B cell (primary cell): ENCODE measurements around the gene CERS6. TPM values are rescaled to one million over a fixed set of nuclear protein-coding genes. Genes with fewer than 3 reads are reported as not detected.

Source experiments
- ATAC-seq: fragments of 200-7000 bp; cut with Tn5 transposase; one replicate; pipeline ENCODE4 v1.10.0; 2021; ENCODE audit warnings: low read depth, mild to moderate bottlenecking, moderate number of reproducible peaks, moderate library complexity
- CTCF ChIA-PET: fragments of 350-600 bp; sonication (Branson Sonifier 250); formaldehyde crosslinking; loops from one replicate; lab custom pipeline; 2021; ENCODE audit warnings: antibody characterized with exemption, inconsistent platforms; lab: Charles Lee
- POLR2A ChIA-PET: fragments of 350-600 bp; sonication (Branson Sonifier 250); formaldehyde crosslinking; loops from one replicate; lab custom pipeline; 2021; ENCODE audit warnings: antibody characterized with exemption; lab: Charles Lee
- DNase-seq: peaks from one replicate; pipeline ENCODE4 v3.0.0; 2013
- H2AFZ ChIP-seq: 2 replicates; pipeline ENCODE4 v1.6.1; 2012; ENCODE audit warnings: mild to moderate bottlenecking, low read depth, low read length; ENCODE audit not compliant: insufficient read depth, poor library complexity, severe bottlenecking
- H3K27ac ChIP-seq, 2 donors: 1 replicate in 1 of 2; 2 replicates in 1 of 2; pipeline ENCODE4 v1.5.1; 2012 to 2013; ENCODE audit warnings: low read length in 2 of 2, mild to moderate bottlenecking in 2 of 2, moderate library complexity in 1 of 2
- H3K27me3 ChIP-seq, 4 experiments: fragments of 200-600 bp in 1 of 4; sonication (generic) in 1 of 4; replicated peaks in 1 of 4; 1 replicate in 2 of 4; 2 replicates in 2 of 4; pipeline versions ENCODE4 v1.6.1 to v1.7.0; 2013 to 2016; ENCODE audit warnings: low read length in 3 of 4, mild to moderate bottlenecking in 2 of 4, mixed read lengths in 1 of 4, moderate library complexity in 1 of 4; ENCODE audit not compliant: insufficient read depth in 4 of 4, control insufficient read depth in 3 of 4; ENCODE audit errors: control extremely low read depth in 1 of 4
- H3K36me3 ChIP-seq, 2 experiments: replicated peaks in 1 of 2; 1 replicate in 1 of 2; 2 replicates in 1 of 2; pipeline versions ENCODE4 v1.6.1 to v1.7.1; 2013; ENCODE audit warnings: low read length in 1 of 2; ENCODE audit not compliant: insufficient read depth in 2 of 2, control insufficient read depth in 1 of 2; ENCODE audit errors: control extremely low read depth in 1 of 2, extremely low read depth in 1 of 2
- H3K4me1 ChIP-seq, 2 donors: fragments of 200-600 bp in 1 of 2; sonication (generic) in 1 of 2; 1 replicate in 1 of 2; 2 replicates in 1 of 2; pipeline versions ENCODE4 v1.5.1 to v1.6.1; 2013 to 2017; ENCODE audit warnings: low read length in 2 of 2; ENCODE audit not compliant: control insufficient read depth in 2 of 2, insufficient read depth in 2 of 2
- H3K4me2 ChIP-seq: replicated peaks from 2 replicates; pipeline ENCODE3; 2012; ENCODE audit warnings: mild to moderate bottlenecking, low read depth, low read length; ENCODE audit not compliant: poor library complexity, severe bottlenecking
- H3K4me3 ChIP-seq, 5 experiments: fragments of 200-600 bp in 1 of 5; sonication (generic) in 1 of 5; 1 replicate in 3 of 5; 2 replicates in 2 of 5; pipeline versions ENCODE4 v1.5.1 to v1.7.0; 2011 to 2016; ENCODE audit warnings: low read length in 4 of 5, mild to moderate bottlenecking in 4 of 5, low read depth in 2 of 5, control low read depth in 1 of 5, moderate library complexity in 1 of 5; ENCODE audit not compliant: insufficient read depth in 1 of 5; ENCODE audit errors: control extremely low read depth in 1 of 5, extremely low read depth in 1 of 5
- H3K79me2 ChIP-seq: fragments of 200-600 bp; sonication (generic); one replicate; pipeline ENCODE4 v1.6.0; 2016; ENCODE audit warnings: low read length; ENCODE audit not compliant: control insufficient read depth, insufficient read depth
- H3K9ac ChIP-seq: fragments of 200-600 bp; sonication (generic); 2 replicates; pipeline ENCODE4 v1.6.1; 2017; ENCODE audit warnings: mild to moderate bottlenecking, low read length, moderate library complexity
- H3K9me3 ChIP-seq, 3 donors: one replicate each; pipeline versions ENCODE4 v1.6.1 to v1.7.1; 2013; ENCODE audit warnings: low read length in 2 of 3; ENCODE audit not compliant: control insufficient read depth in 2 of 3, insufficient read depth in 1 of 3; ENCODE audit errors: control extremely low read depth in 1 of 3
- H4K20me1 ChIP-seq: 2 replicates; pipeline ENCODE4 v1.6.0; 2012; ENCODE audit warnings: mild to moderate bottlenecking, low read length; ENCODE audit not compliant: insufficient read depth, control insufficient read depth, poor library complexity, severe bottlenecking
- H3K27ac Mint-ChIP-seq: one replicate; pipeline ENCODE4 v1.8.0; 2021; ENCODE audit warnings: mixed read lengths
- H3K27me3 Mint-ChIP-seq: one replicate; pipeline ENCODE4 v1.8.0; 2021; ENCODE audit warnings: mixed read lengths
- H3K4me1 Mint-ChIP-seq: one replicate; pipeline ENCODE4 v1.8.0; 2021; ENCODE audit warnings: mixed read lengths
- H3K4me3 Mint-ChIP-seq: one replicate; pipeline ENCODE4 v1.8.0; 2021; ENCODE audit warnings: mixed read lengths
- H3K9me3 Mint-ChIP-seq: one replicate; pipeline ENCODE4 v1.8.0; 2022; ENCODE audit warnings: mixed read lengths; ENCODE audit not compliant: insufficient read depth
- EZH2 ChIP-seq: IDR thresholded peaks from 2 replicates; pipeline ENCODE4 v1.6.1; 2012; ENCODE audit warnings: borderline replicate concordance, low read depth, mild to moderate bottlenecking, moderate library complexity, low read length; ENCODE audit not compliant: insufficient read depth, poor library complexity, severe bottlenecking
- WGBS: methylation state at CpG from one replicate; pipeline ENCODE4 v1.1.5; 2013; ENCODE audit warnings: missing lambda C conversion rate; ENCODE audit not compliant: insufficient coverage; 5-methylcytosine and 5-hydroxymethylcytosine counted together
- intact Hi-C: fragments of 100-400 bp; cut with micrococcal nuclease; formaldehyde crosslinking; loops from one replicate; pipeline ENCODE4 v1.10.0; 2022
- polyA plus RNA-seq: library from polyadenylated mRNA; depleted of rRNA; stranded (reverse); fragments of >200 nt; gene quantifications from 2 replicates; pipeline ENCODE4 v1.2.3, GENCODE V29; 2012
- total RNA-seq, 2 donors: library from RNA; stranded (reverse); fragments of 120-200 nt in 1 of 2; gene quantifications; 1 replicate in 1 of 2; 2 replicates in 1 of 2; pipeline versions ENCODE4 v1.2.3 to v1.2.4, GENCODE V29; 2013 to 2022
- TF ChIP-seq, protein P1 (sequence below): fragments of 200-600 bp; IDR thresholded peaks from one replicate; pipeline ENCODE4 v1.8.0; 2022; ENCODE audit warnings: antibody characterized with exemption, mild to moderate bottlenecking

Gene CERS6
- total and polyA plus RNA-seq, 2 donors (not counting 1 experiment from before 2014, with no cell fraction given), result 2.2 to 5.5 TPM

DNA sequence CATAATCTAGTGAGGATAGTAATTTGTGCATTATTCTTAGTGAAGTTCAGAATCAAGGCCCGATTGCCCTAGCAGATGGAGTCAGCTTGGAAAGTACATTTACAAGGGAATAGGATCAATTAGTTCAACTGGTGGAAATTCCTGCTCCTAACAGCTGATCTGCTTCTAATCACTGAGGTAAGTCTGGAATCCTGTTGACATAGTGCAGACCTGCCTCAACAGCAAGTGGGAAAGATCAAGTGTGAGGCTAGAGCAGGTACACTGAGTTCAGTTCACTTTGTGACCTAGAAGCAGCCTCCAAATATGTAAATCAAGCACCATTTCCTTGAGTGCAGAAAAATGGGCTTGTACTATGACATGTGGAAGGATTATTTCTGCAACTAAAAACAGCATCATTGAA, 235.1 kb downstream of the CERS6 start:
- ATAC-seq (no peak), DNase-seq (no peak)
- 100% methylated on average over 1 of the region's 1 CpG for WGBS
- TF ChIP-seq, protein P1, sequence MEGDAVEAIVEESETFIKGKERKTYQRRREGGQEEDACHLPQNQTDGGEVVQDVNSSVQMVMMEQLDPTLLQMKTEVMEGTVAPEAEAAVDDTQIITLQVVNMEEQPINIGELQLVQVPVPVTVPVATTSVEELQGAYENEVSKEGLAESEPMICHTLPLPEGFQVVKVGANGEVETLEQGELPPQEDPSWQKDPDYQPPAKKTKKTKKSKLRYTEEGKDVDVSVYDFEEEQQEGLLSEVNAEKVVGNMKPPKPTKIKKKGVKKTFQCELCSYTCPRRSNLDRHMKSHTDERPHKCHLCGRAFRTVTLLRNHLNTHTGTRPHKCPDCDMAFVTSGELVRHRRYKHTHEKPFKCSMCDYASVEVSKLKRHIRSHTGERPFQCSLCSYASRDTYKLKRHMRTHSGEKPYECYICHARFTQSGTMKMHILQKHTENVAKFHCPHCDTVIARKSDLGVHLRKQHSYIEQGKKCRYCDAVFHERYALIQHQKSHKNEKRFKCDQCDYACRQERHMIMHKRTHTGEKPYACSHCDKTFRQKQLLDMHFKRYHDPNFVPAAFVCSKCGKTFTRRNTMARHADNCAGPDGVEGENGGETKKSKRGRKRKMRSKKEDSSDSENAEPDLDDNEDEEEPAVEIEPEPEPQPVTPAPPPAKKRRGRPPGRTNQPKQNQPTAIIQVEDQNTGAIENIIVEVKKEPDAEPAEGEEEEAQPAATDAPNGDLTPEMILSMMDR, result no peak
- TF ChIP-seq EZH2, result no peak
- no peaks in the 10 kb centered on the region for H3K27me3 ChIP-seq
- no peak overlapping the region for H2AFZ ChIP-seq
- H3K9me3 ChIP-seq, result no peaks in the 10 kb centered on the region
- POLR2A ChIA-PET, result interaction anchor here (0.5 kb wide), 1 partner anchor 532 kb away, joined by 4 read pairs; no protein-coding TSS in a partner anchor
- H4K20me1 ChIP-seq, result no peaks in the 10 kb centered on the region
- Mint-ChIP-seq H3K27me3 (no peaks in the 10 kb centered on the region), H3K4me3 (no peak overlapping the region), H3K9me3 (no peaks in the 10 kb centered on the region), H3K27ac (no peak overlapping the region), H3K4me1 (no peaks in the 10 kb centered on the region)
- no peak overlapping the region for H3K4me2 ChIP-seq
- H3K79me2 ChIP-seq, result no peaks in the 10 kb centered on the region
- no peak overlapping the region for H3K9ac ChIP-seq
- no peak overlapping the region for H3K27ac ChIP-seq
- CTCF ChIA-PET, result interaction anchor here (0.7 to 4.3 kb wide), 2 partner anchors 343 to 347 kb away, joined by 3 to 22 read pairs; no protein-coding TSS in a partner anchor
- peaks cover 5 to 11% of the 10 kb centered on the region in 2 experiments for H3K36me3 ChIP-seq
- H3K4me3 ChIP-seq, result no peak overlapping the region
- intact Hi-C loops, result no loop called here
- no peaks in the 10 kb centered on the region for H3K4me1 ChIP-seq

DNA sequence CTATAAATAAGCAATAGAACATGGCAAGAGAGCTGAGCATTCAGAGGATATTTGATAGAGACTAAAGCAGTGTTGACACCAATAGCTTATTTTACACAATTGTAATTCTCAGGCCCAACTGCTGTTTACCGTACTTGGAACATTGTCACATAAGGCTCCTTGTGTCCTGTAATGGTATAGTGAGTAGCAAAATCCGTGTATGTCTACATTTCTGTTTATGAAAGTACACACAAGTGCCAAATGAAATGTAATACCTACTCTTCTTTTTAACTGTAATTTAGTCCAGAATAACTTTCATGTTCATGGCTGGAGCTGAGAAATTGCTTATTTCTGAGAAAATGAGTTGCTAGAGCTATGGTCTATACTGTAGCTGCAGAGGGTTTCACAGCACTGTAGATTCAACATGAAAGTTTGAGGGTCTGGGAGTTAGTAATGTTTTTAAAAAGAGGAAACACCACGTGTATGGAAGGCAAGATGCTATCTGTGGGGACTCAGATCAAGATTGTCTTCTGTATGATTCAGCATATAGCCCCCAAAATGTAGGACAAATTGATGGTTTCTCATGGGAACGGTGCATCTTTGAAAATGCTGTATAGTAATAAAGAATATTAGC, 236.2 kb downstream of the CERS6 start:
- no peak for DNase-seq
- WGBS, result no CpG with 5 or more reads among the region's 4 CpGs
- ChIA-PET CTCF (interaction anchor here (0.8 to 4.3 kb wide), 2 partner anchors 17 to 344 kb away, joined by 3 to 22 read pairs; no protein-coding TSS in a partner anchor), POLR2A (no interaction called here)
- Histone ChIP-seq H3K9me3 (no peaks in the 10 kb centered on the region), H3K79me2 (no peaks in the 10 kb centered on the region), H3K27me3 (no peaks in the 10 kb centered on the region), H4K20me1 (no peaks in the 10 kb centered on the region), H3K4me2 (no peak overlapping the region), H3K36me3 (peaks cover 5 to 11% of the 10 kb centered on the region in 2 experiments), H2AFZ (no peak overlapping the region), H3K4me3 (no peak overlapping the region), H3K4me1 (no peaks in the 10 kb centered on the region), H3K9ac (no peak overlapping the region), H3K27ac (no peak overlapping the region)
- Mint-ChIP-seq H3K4me3 (no peak overlapping the region), H3K9me3 (no peaks in the 10 kb centered on the region), H3K27me3 (no peaks in the 10 kb centered on the region), H3K27ac (no peak overlapping the region), H3K4me1 (no peaks in the 10 kb centered on the region)
- TF ChIP-seq EZH2, result no peak
- TF ChIP-seq, protein P1, result no peak
- intact Hi-C loops, result no loop called here
- ATAC-seq, result no peak
